HG03175 (cell line): ENCODE data around the gene DENND5A.
"Not testable (repeated sequence)": the region's sequence is repeated elsewhere in the genome, so short reads cannot be mapped to it uniquely, and the experiment has no call there.

Experiments
- ATAC-seq: cut with Tn5 transposase; IDR thresholded peaks from one replicate; pipeline ENCODE4 v1.9.1; 2021; ENCODE audit warnings: mild to moderate bottlenecking, moderate library complexity; ENCODE audit not compliant: unreplicated experiment

Gene DENND5A

GRCh38 chr11:9179141-9179540 lies 86.0 kb downstream of the DENND5A start:
- ATAC-seq = no peak

GRCh38 chr11:9178716-9179115 lies 86.4 kb downstream of the DENND5A start:
- no peak for ATAC-seq

GRCh38 chr11:9177438-9178091 lies 87.6 kb downstream of the DENND5A start:
- no peak for ATAC-seq

GRCh38 chr11:9176550-9176949 lies 88.6 kb downstream of the DENND5A start:
- ATAC-seq = no peak

GRCh38 chr11:9176136-9176535 lies 89.0 kb downstream of the DENND5A start:
- ATAC-seq = no peak

GRCh38 chr11:9172389-9172788 lies 92.8 kb downstream of the DENND5A start:
- ATAC-seq = no peak

GRCh38 chr11:9170450-9170849 lies 94.7 kb downstream of the DENND5A start:
- no peak for ATAC-seq

- ATAC-seq = no peak
Observed at GRCh38 chr11:9169595-9170295, 95.4 kb downstream of the DENND5A start.

GRCh38 chr11:9161991-9162390 lies 103.2 kb downstream of the DENND5A start:
- ATAC-seq = not testable (repeated sequence)

- ATAC-seq = no peak
Observed at GRCh38 chr11:9160166-9160565, 105.0 kb downstream of the DENND5A start.

GRCh38 chr11:9158898-9159391 lies 106.2 kb downstream of the DENND5A start:
- no peak for ATAC-seq

- ATAC-seq = no peak
Observed at GRCh38 chr11:9155930-9156329, 109.2 kb downstream of the DENND5A start.

GRCh38 chr11:9153651-9154050 lies 111.5 kb downstream of the DENND5A start:
- no peak for ATAC-seq

- ATAC-seq = no peak
Observed at GRCh38 chr11:9151631-9152030, 113.5 kb downstream of the DENND5A start.

- no peak for ATAC-seq
Observed at GRCh38 chr11:9150926-9151325, 114.2 kb downstream of the DENND5A start.

GRCh38 chr11:9150501-9150900 lies 114.6 kb downstream of the DENND5A start:
- ATAC-seq = no peak

- no peak for ATAC-seq
Observed at GRCh38 chr11:9148727-9149126, 116.4 kb downstream of the DENND5A start.

- ATAC-seq = no peak
Observed at GRCh38 chr11:9148035-9148434, 117.1 kb downstream of the DENND5A start.

- ATAC-seq = no peak
Observed at GRCh38 chr11:9146477-9146876, 118.7 kb downstream of the DENND5A start.

GRCh38 chr11:9145283-9145682 lies 119.9 kb downstream of the DENND5A start:
- ATAC-seq = no peak

- no peak for ATAC-seq
Observed at GRCh38 chr11:9144828-9145227, 120.3 kb downstream of the DENND5A start.

GRCh38 chr11:9143721-9144120 lies 121.4 kb downstream of the DENND5A start:
- no peak for ATAC-seq
